GM23248 (cell line): ENCODE results near the gene DHRS1.

Source experiments
- EZH2 ChIP-seq: fragments of 200-600 bp; sonication (generic); IDR thresholded peaks from 2 replicates; pipeline ENCODE4 v1.6.1; 2018; ENCODE audit warnings: antibody characterized with exemption, mild to moderate bottlenecking; ENCODE audit not compliant: insufficient read depth, poor library complexity, severe bottlenecking
- EZH2phosphoT487 ChIP-seq: fragments of 200-600 bp; sonication (generic); IDR thresholded peaks from 2 replicates; pipeline ENCODE4 v1.6.1; 2018; ENCODE audit warnings: antibody characterized with exemption, moderate library complexity, mild to moderate bottlenecking, low read depth; ENCODE audit not compliant: insufficient read depth

GRCh38 chr14:24253936-24254335 is 45.6 kb downstream of the DHRS1 start:
- TF ChIP-seq EZH2 = no peak
- no peak for TF ChIP-seq EZH2phosphoT487
